ENCODE data around the gene SPATA7.

- TF ChIP-seq POLR2A (IDR thresholded peaks at IDR 0.05; ENCODE audit: low read length), result no peak
- TF ChIP-seq GATA1 (IDR thresholded peaks at IDR 0.05; ENCODE audit: low read depth, low read length), result no peak
Measured at GRCh38 chr14:88359500-88359899, 26.0 kb upstream of the SPATA7 start.

Data from erythroblast (primary cell).